Fibroblast of lung (primary cell): ENCODE measurements around the gene TMEM135.

Experiments
- EZH2 ChIP-seq: IDR thresholded peaks from 2 replicates; pipeline ENCODE4 v1.5.1; 2012; ENCODE audit warnings: low read length, control low read depth, mild to moderate bottlenecking; ENCODE audit errors: missing control alignments
- TF ChIP-seq, protein P1 (sequence below), 2 donors: IDR thresholded peaks in 1 of 2; conservative IDR thresholded peaks in 1 of 2; 1 replicate in 1 of 2; 2 replicates in 1 of 2; pipeline ENCODE4 v1.5.1; 2011 to 2012; ENCODE audit warnings: low read length in 2 of 2, control low read depth in 1 of 2, inconsistent platforms in 1 of 2, low read depth in 1 of 2, mild to moderate bottlenecking in 1 of 2

DNA sequence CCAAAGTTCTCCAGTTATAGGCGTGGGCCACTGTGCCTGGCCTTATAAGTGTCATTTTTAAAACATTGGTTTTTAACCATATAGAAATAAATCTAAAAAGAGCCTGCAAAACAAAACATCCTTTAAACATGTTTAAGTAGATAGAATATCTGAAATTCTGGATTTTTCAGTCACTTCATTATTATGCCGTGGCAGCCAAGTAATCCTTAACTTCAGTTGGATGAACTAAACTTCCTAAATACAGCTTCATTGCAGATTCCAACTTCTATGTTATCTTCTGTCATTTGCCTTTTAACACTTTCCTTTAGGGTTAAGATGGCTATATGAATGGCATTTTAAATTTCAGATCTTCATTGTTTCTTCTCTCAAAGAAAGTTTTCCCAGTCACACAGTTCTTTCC is 291.4 kb downstream of the TMEM135 start:
- TF ChIP-seq EZH2: no peak
- TF ChIP-seq, protein P1, sequence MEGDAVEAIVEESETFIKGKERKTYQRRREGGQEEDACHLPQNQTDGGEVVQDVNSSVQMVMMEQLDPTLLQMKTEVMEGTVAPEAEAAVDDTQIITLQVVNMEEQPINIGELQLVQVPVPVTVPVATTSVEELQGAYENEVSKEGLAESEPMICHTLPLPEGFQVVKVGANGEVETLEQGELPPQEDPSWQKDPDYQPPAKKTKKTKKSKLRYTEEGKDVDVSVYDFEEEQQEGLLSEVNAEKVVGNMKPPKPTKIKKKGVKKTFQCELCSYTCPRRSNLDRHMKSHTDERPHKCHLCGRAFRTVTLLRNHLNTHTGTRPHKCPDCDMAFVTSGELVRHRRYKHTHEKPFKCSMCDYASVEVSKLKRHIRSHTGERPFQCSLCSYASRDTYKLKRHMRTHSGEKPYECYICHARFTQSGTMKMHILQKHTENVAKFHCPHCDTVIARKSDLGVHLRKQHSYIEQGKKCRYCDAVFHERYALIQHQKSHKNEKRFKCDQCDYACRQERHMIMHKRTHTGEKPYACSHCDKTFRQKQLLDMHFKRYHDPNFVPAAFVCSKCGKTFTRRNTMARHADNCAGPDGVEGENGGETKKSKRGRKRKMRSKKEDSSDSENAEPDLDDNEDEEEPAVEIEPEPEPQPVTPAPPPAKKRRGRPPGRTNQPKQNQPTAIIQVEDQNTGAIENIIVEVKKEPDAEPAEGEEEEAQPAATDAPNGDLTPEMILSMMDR (conservative IDR thresholded peaks at IDR 0.05 in 1 of 2, IDR thresholded peaks at IDR 0.05 in 1 of 2; ENCODE audit: low read depth in 1 of 2, low read length in 2 of 2): no peak
